Ishikawa (cell line): Measurements from ENCODE around the gene SAV1.

Experiments used
- CEBPB ChIP-seq: IDR thresholded peaks from 2 replicates; pipeline ENCODE4 v1.6.1; 2012
- EP300 ChIP-seq: IDR thresholded peaks from 2 replicates; pipeline ENCODE4 v1.6.1; 2012; ENCODE audit warnings: borderline replicate concordance
- FOXM1 ChIP-seq: IDR thresholded peaks from 2 replicates; pipeline ENCODE4 v1.6.1; 2012; ENCODE audit warnings: low read depth, borderline replicate concordance
- RAD21 ChIP-seq: IDR thresholded peaks from 2 replicates; pipeline ENCODE4 v1.6.1; 2012; ENCODE audit warnings: low read depth
- REST ChIP-seq: IDR thresholded peaks from 2 replicates; pipeline ENCODE4 v1.6.1; 2012; ENCODE audit warnings: low read depth, mild to moderate bottlenecking
- TAF1 ChIP-seq: IDR thresholded peaks from 2 replicates; pipeline ENCODE4 v1.6.1; 2012; ENCODE audit warnings: low read depth, mild to moderate bottlenecking
- TEAD4 ChIP-seq: IDR thresholded peaks from 2 replicates; pipeline ENCODE4 v1.6.1; 2012
- YY1 ChIP-seq: IDR thresholded peaks from 2 replicates; pipeline ENCODE4 v1.6.1; 2012; ENCODE audit warnings: low read depth
- ZBTB7A ChIP-seq: IDR thresholded peaks from 2 replicates; pipeline ENCODE4 v1.6.1; 2012; ENCODE audit warnings: low read depth
- TF ChIP-seq, protein P1 (sequence below): IDR thresholded peaks from 2 replicates; pipeline ENCODE4 v1.6.1; 2012

GRCh38 chr14:50590464-50590863, 77.6 kb downstream of the SAV1 start:
- no peak for TF ChIP-seq TEAD4
- no peak for TF ChIP-seq CEBPB
- TF ChIP-seq RAD21 = no peak
- TF ChIP-seq EP300 = no peak
- TF ChIP-seq ZBTB7A = no peak
- TF ChIP-seq REST = no peak
- TF ChIP-seq YY1 = no peak
- no peak for TF ChIP-seq TAF1
- TF ChIP-seq, protein P1, sequence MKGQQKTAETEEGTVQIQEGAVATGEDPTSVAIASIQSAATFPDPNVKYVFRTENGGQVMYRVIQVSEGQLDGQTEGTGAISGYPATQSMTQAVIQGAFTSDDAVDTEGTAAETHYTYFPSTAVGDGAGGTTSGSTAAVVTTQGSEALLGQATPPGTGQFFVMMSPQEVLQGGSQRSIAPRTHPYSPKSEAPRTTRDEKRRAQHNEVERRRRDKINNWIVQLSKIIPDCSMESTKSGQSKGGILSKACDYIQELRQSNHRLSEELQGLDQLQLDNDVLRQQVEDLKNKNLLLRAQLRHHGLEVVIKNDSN = no peak
- no peak for TF ChIP-seq FOXM1
